GM12873 (cell line): ENCODE data around the gene HCN1.

Source experiments
- TF ChIP-seq, protein P1 (sequence below): IDR thresholded peaks from 2 replicates; pipeline ENCODE4 v1.5.1; 2012; ENCODE audit warnings: low read depth, mild to moderate bottlenecking, moderate library complexity, low read length, control low read depth; ENCODE audit not compliant: insufficient read depth; ENCODE audit errors: missing control alignments

HCN1 gene

DNA sequence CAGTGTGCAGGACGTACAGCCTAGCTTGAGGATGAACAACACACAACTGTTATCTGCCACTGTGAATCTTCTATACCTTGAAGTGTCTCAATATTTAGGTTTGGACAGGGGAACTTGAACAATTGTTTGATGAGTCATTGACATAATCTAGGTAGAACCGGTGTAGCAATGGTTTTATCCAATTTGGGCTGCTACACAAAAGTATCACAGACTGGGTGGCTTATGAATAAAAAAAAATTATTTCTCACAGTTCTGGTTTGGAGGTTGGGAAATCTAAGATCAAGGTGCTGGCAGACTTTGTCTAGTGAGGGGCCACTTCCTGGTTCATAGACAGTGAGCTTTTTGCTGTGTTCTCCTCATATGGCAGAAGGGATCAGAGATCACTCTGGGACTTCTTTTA lies 359.7 kb downstream of the HCN1 start:
- TF ChIP-seq, protein P1, sequence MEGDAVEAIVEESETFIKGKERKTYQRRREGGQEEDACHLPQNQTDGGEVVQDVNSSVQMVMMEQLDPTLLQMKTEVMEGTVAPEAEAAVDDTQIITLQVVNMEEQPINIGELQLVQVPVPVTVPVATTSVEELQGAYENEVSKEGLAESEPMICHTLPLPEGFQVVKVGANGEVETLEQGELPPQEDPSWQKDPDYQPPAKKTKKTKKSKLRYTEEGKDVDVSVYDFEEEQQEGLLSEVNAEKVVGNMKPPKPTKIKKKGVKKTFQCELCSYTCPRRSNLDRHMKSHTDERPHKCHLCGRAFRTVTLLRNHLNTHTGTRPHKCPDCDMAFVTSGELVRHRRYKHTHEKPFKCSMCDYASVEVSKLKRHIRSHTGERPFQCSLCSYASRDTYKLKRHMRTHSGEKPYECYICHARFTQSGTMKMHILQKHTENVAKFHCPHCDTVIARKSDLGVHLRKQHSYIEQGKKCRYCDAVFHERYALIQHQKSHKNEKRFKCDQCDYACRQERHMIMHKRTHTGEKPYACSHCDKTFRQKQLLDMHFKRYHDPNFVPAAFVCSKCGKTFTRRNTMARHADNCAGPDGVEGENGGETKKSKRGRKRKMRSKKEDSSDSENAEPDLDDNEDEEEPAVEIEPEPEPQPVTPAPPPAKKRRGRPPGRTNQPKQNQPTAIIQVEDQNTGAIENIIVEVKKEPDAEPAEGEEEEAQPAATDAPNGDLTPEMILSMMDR = no peak

GRCh38 chr5:45335978-45336377 lies 360.2 kb downstream of the HCN1 start:
- TF ChIP-seq, protein P1 = no peak

GRCh38 chr5:45335346-45335745 lies 360.8 kb downstream of the HCN1 start:
- TF ChIP-seq, protein P1 = no peak

GRCh38 chr5:45334939-45335338 lies 361.2 kb downstream of the HCN1 start:
- TF ChIP-seq, protein P1 = no peak

GRCh38 chr5:45295231-45295630 lies 400.9 kb downstream of the HCN1 start:
- TF ChIP-seq, protein P1 = no peak

- TF ChIP-seq, protein P1 = no peak
Measured at GRCh38 chr5:45288746-45289145, 407.4 kb downstream of the HCN1 start.

DNA sequence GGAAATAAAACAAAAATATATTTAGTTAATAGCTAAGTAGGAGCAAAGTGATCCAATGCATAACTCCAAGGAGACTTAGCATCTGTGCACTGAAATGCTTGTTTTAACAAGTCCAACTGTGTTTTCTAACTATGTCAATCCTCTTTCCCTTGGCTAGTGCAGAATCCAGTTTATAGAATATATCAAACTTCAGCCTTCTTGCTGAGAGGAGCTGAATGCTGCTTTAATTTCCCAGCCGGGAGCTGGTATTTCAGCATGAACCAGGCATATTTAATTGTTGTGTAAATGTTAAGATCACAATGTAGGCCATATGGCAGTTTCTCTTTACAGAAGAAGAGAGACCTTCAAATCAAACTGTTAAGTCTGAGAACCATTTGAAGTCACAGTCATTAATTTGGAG lies 411.7 kb downstream of the HCN1 start:
- TF ChIP-seq, protein P1 = no peak

DNA sequence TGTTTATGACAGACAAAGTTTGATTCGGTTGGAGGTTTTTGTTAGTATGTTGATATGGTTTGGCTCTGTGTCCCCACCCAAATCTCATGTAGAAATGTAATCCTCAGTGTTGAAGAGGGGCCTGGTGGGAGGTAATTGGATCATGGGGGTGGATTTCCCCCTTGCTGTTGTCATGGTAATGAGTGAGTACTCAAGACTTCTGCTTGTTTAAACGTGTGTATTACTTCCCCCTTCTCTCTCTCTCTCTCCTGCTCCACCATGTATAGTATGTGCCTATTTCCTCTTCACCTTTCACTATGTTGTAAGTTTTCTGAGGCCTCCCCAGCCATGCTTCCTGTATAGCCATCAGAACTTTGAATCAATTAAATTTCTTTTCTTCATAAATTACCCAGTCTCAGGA lies 415.1 kb downstream of the HCN1 start:
- TF ChIP-seq, protein P1 = no peak
